GM21723 (cell line): Measurements from ENCODE around the gene DGCR2.
"Not testable (repeated sequence)": the region's sequence is repeated elsewhere in the genome, so short reads cannot be mapped to it uniquely, and the experiment has no call there.

Source experiments
- ATAC-seq: cut with Tn5 transposase; IDR thresholded peaks from one replicate; pipeline ENCODE4 v1.9.1; 2021; ENCODE audit warnings: mild to moderate bottlenecking, moderate library complexity; ENCODE audit not compliant: unreplicated experiment

Gene DGCR2

DNA sequence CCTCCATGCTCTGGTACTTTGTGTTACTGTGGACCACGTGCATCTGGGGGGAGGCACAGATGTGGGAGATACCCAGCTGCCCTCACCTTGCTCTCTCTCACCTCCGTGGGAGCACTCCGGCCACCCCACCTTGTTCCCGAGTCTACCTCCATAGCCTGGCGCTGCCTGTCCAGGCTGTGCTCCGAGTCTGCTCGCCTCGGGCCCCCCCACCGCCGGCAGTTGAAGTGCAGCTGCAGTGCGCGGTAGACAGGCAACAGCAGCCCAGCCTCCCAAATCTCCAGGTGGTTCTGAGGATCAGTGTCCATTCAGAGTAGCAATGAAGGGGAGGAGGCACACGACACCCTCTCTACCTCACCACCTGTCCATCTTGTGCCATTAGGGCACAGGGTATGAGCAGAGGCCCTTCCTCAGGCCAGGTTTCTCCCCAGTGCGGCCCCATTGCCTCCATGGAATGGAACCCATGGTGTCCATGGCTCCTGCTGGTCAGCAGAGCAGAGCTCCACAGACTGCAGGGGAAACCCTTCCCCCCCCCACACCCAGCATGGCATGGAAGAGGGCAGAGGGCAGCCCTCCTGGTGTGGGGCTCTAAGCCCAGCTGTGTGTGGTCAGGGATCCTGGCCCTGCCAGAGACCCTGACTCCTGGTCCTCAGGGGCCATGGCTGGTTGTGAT is 89.2 kb downstream of the DGCR2 start:
- not testable (repeated sequence) for ATAC-seq

- not testable (repeated sequence) for ATAC-seq
Observed at GRCh38 chr22:19032156-19032785, 89.9 kb downstream of the DGCR2 start.

DNA sequence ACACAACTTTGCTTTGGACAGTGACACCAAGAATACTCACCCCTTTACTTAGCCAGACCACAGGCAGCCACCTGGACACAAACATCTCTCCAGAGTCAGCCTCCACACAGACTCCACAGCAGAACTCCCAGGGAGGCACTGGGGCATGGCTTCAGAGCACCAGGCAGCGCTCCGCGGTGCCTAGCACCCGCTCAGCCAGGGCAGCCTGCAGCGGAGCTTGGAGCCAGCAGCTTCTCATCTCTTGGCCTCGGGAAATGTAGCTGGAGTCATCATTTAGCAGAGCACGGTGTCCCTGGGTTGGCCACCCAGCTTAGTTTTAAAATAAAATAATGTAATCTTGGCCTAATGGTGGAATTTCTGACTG is 91.3 kb downstream of the DGCR2 start:
- ATAC-seq, result not testable (repeated sequence)

GRCh38 chr22:19030226-19030888 is 91.9 kb downstream of the DGCR2 start:
- not testable (repeated sequence) for ATAC-seq

DNA sequence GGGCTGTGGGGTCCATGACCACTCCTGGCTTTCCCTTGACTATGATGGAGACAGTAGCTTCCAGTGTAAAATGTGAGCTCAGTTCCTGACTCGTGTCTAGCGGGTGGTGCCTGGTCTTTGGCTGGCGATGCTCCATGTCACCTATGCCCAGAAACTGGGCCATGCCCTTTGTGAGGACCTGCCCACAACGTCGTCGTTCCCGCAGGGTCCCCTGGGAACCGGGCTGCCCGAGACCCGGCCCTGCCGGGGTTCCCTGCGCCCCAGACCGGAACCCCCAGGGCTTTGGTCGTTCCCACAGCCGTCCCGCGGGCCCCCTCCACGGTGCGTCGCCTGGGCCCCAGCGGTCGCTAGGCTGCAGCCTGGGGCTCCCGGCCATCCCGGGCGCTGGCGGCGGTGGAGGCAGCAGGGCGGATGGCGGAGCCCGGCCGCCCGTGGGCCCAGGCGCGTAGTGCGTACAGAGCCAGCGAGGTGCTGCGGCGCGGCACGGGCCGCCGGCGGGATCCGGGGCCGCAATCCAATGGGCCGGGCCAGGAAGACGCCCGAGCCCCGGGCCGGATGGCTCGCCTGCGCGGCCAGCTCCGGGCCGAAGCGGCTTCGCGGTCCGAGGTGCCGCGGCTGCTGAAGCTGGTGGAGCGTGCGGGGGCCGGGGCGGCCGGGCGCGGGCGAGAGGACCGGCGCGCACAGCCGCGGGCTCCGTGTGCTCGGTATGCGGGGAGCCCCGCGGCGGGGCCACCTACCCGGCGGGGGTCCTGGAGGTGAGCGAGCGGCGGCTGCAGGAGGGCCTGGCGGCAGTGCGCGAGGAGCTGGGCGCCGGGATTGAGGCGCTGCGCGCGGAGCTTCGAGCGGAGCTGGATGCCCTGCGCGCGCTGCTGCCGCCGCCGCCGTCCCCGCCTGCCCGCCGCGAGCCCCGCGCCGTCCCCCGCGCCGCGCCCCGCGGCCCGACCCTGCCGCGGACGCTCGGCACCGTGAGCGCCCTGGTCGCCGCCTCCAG is 92.8 kb downstream of the DGCR2 start:
- ATAC-seq, result not testable (repeated sequence)

GRCh38 chr22:19028060-19028455 is 94.2 kb downstream of the DGCR2 start:
- ATAC-seq, result not testable (repeated sequence)

DNA sequence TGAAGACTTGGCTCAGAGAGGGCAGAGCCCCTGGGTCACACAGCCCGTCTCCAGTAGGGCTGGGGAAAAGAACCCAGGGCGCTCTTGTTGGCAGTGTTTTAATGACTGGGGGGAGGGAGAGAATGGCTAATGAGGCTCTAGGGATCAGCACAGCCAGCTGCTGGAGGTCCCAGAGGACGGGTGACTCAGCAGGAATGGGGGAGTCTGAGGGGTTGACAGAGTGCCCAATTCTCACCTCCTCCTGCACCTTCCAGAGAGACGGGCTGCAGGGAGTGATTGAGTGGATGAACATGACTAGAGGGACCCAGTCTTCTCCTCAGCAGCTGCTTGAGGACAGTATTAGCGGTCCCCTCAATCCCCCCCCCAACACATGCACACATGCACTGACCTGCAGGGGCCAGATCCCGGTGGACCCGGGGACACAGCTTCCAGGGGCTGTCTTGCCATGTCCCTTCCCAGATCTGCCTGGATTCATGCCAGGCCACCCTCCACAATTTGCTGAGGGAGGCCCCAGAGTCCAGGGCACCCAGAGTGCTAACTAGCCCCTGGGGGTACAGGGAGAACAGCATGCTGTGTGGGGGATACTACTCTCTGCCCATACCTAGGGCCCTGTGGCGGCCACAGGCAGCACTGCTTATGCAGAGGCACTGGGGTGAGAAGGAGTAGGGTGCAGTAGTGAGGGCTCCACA is 94.7 kb downstream of the DGCR2 start:
- not testable (repeated sequence) for ATAC-seq

DNA sequence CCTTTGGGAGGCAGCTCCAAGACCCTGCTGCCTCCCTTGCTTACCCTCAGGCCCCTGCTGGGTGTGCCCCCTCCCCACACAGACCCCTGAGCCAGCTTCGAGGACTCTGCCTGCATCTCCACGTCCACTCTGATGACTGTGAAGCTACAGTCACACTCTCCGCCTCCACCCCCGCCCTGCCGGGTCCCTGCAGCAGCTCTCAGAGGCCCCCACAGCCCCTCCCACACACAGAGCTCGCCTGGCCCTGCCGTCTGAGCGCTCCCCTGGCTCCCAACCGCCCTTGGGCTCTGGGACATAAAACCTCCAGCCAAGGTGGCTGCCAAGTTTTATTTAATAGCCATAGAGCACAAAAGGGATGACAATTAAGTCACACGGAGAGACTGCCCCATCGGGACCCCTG is 96.1 kb downstream of the DGCR2 start:
- ATAC-seq, result not testable (repeated sequence)

- ATAC-seq, result not testable (repeated sequence)
Observed at GRCh38 chr22:19024956-19025489, 97.2 kb downstream of the DGCR2 start.

DNA sequence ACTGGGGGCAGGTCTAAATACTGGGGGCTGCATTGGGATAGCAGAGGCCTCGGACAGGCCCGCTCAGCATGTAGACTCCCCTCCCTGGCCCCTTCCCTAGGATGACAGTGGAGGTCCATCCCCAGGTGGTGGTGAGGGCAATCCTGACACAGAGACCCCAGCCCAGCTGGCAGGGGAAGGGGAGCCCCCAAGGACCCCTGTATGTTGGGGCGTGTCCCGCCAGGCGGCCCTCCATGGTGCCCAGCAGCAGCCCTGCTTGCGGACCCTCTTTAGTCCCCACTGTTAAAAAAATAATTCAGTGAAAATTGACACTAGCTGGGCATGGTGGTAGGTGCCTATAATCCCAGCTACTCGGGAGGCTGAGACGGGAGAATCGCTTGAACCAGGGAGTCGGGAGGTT is 98.3 kb downstream of the DGCR2 start:
- not testable (repeated sequence) for ATAC-seq

- no peak for ATAC-seq
Observed at GRCh38 chr22:19022755-19023154, 99.5 kb downstream of the DGCR2 start.

DNA sequence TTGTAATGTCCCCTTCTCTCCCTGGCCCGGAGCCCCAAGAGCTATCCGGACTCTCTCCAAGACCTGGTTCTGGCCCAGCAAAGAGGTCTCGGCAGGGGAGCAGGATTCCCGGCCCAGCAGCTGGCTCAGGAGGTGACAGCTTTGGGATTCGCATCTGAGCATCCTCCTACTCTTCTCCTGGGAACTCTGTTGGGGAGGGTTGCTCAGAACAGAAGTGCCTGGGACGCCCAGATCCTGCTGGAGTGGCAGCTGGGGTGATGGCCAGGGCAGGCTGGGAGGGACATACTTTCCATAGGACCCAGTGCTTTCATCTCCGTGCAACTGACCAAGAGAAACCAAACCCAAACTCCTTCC is 102.6 kb downstream of the DGCR2 start:
- ATAC-seq, result no peak

GRCh38 chr22:19019029-19019678 is 103.1 kb downstream of the DGCR2 start:
- no peak for ATAC-seq

- ATAC-seq, result no peak
Observed at GRCh38 chr22:19018256-19018655, 104.0 kb downstream of the DGCR2 start.

DNA sequence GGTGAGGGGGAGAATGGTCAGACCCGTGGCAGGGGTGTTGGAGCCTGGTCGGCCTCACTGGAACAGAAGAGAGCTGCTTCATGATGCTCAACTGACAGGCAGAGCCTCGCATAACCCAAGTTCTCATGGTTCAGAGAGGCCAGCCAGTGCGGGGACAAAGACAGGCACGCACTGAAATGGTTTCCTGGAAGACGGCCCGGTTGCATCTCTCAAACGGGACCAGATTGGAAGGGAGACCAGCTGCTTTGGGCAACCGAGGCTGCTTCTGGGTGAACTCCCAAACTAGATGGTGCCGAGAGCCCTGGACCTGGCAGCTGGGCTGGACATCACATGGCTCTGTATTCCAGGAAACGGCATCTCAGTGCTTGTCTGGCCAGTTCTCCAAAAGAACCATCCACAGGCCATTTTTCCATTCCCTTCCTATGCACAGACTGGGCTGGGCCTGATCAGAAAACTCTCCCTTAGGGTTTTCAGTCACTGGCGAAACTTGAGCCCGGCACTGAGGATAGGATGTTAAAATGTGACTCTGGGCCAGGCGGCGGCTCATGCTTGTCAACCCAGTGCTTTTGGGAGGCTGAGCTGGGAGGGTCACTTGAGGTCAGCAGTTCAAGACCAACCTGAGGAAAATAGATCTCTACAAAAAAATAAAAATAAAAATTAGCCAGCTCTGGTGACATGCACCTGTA is 106.0 kb downstream of the DGCR2 start:
- ATAC-seq, result no peak

DNA sequence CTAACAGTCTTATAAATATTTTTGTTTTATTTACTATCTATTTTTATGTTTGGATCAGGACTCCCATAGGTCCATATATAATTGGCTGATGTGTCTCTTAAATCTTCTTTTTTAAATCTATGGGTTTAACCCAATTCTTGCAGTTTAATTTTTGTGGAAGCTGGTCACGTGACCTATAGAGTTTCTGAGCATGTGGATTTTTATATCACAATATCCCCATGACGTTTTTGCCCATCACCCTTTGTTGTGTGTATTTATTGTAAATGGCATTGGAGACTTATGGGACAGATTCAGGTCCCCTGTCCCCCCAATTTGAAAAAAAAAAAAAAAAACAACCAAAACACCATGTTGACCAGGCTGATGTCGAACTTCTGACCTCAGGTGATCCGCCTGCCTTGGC is 107.3 kb downstream of the DGCR2 start:
- no peak for ATAC-seq

DNA sequence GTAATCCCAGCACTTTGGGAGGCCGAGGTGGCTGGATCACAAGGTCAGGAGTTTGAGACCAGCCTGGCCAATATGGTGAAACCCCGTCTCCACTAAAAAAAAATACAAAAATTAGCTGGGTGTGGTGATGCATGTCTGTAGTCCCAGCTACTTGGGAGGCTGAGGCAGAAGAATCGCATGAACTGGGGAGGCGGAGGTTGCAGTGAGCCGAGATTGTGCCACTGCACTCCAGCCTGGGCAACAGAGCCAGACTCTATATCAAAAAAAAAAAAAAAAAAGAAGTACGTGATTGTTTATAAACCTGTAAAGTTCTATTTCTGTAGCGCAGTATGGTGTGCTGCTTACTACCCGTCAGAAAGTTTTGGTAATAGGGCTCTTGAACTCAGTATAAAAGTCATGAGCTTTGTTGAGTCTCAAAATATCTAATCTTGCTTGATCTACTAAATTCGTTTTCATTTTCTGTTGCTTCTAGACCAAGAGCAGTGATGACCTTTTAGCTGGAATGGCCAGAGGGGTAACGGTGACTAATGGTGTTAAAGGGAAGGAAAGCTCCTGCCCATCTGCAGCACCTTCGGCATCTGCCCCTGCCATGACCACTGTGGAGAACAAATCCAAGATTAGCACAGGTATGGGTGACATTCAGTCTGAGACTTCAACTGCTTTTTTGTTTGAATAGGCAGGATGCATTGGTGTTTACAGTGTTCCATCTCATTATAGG is 108.2 kb downstream of the DGCR2 start:
- not testable (repeated sequence) for ATAC-seq

DNA sequence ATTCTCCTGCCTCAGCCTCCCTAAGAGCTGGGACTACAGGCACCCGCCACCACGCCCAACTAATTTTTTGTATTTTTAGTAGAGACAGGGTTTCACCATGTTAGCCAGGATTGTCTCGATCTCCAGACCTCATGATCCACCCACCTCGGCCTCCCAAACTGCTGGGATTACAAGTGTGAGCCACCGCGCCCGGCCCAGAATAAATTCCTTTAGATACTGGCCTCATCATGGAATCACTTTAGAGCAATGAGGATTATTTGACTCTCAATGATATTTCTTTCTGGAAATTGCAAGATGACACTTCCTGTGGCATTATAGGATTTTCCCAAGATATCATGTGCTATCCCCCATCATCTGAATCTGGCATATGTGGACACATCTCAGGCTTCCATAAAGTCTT is 108.8 kb downstream of the DGCR2 start:
- ATAC-seq, result not testable (repeated sequence)
